Activated naive CD4-positive, alpha-beta T cell treated with anti-CD3 and anti-CD28 coated beads for 36 hours (primary cell): ENCODE results near the gene ACSS2. TPM values are rescaled to one million over a fixed set of nuclear protein-coding genes. Genes with fewer than 3 reads are reported as not detected.
"Not testable (repeated sequence)": the region's sequence is repeated elsewhere in the genome, so short reads cannot be mapped to it uniquely, and the experiment has no call there.

ENCODE experiments used
- CTCF ChIA-PET: fragments of 350-600 bp; sonication (Branson Sonifier 250); formaldehyde crosslinking; loops from one replicate; lab custom pipeline; 2021; ENCODE audit warnings: antibody characterized with exemption; lab: Charles Lee
- DNase-seq: peaks from one replicate; pipeline ENCODE4 v3.0.0-alpha.2; 2020
- H3K27ac Mint-ChIP-seq: one replicate; pipeline ENCODE4 v1.8.0; 2021; ENCODE audit warnings: mild to moderate bottlenecking, mixed read lengths
- H3K27me3 Mint-ChIP-seq: one replicate; pipeline ENCODE4 v1.8.0; 2021; ENCODE audit warnings: low read depth, mixed read lengths
- H3K36me3 Mint-ChIP-seq: one replicate; pipeline ENCODE4 v1.8.0; 2021; ENCODE audit warnings: low read depth, mixed read lengths
- H3K4me1 Mint-ChIP-seq: one replicate; pipeline ENCODE4 v1.8.0; 2021; ENCODE audit warnings: low read depth, mixed read lengths
- H3K4me3 Mint-ChIP-seq: one replicate; pipeline ENCODE4 v1.8.0; 2021; ENCODE audit warnings: mild to moderate bottlenecking, moderate library complexity, mixed read lengths
- H3K9me3 Mint-ChIP-seq: one replicate; pipeline ENCODE4 v1.8.0; 2021; ENCODE audit warnings: mixed read lengths
- intact Hi-C: fragments of 100-400 bp; cut with micrococcal nuclease; formaldehyde crosslinking; loops from one replicate; pipeline ENCODE4 v1.15.1; 2023
- total RNA-seq, 2 experiments: library from RNA; stranded (reverse); gene quantifications; one replicate each; pipeline ENCODE4 v1.2.3, GENCODE V29; 2021

The ACSS2 gene
- total RNA-seq, 2 experiments from 2014 or later: 71.3 to 73.6 TPM

DNA sequence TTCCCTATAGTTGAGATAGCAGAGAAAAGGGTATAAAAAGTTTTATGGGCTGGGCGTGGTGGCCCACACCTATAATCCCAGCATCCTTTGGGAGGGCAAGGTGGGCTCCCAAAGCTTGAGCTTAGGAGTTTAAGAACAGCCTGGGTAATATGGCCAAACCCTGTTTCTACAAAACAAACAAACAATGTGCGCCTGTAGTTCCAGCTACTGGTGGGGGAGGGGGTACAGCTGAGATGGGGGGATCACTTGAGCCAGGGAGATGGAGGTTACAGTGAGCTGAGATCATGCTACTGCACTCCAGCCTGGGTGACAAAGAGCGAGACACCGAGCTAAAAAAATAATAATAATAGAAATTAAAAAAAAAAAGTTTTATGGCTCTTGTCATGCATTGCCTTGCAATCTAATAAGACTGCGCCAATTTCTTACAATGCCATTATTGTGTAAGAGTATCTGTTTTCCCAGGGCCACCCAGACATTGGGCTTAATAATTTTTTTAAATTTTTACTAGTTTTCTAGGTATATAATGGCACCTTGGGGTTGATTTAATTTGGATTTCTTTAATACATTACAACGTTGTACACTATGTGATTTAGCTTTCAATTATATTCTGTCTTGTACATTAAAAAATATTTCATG lies 3.9 kb downstream of the ACSS2 start:
- Mint-ChIP-seq H3K4me3 (no peak overlapping the region), H3K9me3 (no peaks in the 10 kb centered on the region), H3K4me1 (peaks cover 43% of the 10 kb centered on the region), H3K27ac (peak overlapping the region; percentile 50), H3K27me3 (no peaks in the 10 kb centered on the region), H3K36me3 (peaks cover 19% of the 10 kb centered on the region)
- intact Hi-C loops: no loop called here
- no peak for DNase-seq
- CTCF ChIA-PET: interaction anchor here (0.6 to 1.4 kb wide), 7 partner anchors 9 to 211 kb away, joined by 3 to 5 read pairs (median 3); no protein-coding TSS in a partner anchor

- H3K4me3 Mint-ChIP-seq, DNase-seq, H3K27ac Mint-ChIP-seq, H3K27me3 Mint-ChIP-seq, intact Hi-C loops, H3K9me3 Mint-ChIP-seq: not testable (repeated sequence)
- CTCF ChIA-PET: interaction anchor here (0.6 to 1.4 kb wide), 5 partner anchors 62 to 211 kb away, joined by 3 to 5 read pairs (median 3); no protein-coding TSS in a partner anchor
- Mint-ChIP-seq H3K4me1 (peaks cover 37% of the 10 kb centered on the region), H3K36me3 (peaks cover 19% of the 10 kb centered on the region)
Observed at GRCh38 chr20:34880971-34881370, 4.6 kb downstream of the ACSS2 start.

- Mint-ChIP-seq H3K27ac (no peak overlapping the region), H3K4me1 (peaks cover 37% of the 10 kb centered on the region), H3K9me3 (no peaks in the 10 kb centered on the region), H3K4me3 (no peak overlapping the region), H3K27me3 (no peaks in the 10 kb centered on the region), H3K36me3 (peaks cover 19% of the 10 kb centered on the region)
- intact Hi-C loops: no loop called here
- CTCF ChIA-PET: no interaction called here
- DNase-seq: no peak
Observed at GRCh38 chr20:34881689-34882088, 5.3 kb downstream of the ACSS2 start.

DNA sequence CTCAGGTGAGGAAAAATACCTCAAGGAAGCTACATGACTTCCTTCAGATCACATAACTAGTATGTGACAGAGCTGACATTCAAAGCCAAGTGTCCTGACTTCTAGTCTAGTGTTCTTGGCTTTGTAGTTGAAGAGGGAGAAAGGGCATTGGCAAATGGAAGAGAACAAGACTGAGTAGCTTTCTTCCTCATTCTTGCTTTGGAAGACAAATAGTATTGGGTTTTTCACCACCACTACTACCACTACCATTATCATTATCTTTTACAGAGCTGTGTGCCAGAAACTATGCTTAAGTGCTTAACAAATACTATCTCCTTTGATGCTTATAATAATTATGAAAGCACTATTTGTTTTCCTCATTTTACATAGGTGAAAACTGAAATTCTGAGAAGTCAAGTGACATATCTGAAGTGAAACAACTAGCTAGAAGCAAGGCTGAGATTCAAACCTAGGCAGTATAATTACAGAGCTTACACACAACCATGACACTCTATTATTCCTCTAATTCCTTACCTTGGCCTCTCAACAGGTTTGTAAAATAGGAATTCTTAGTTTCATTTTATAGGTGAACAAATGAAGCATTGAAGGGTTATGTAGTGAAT lies 6.8 kb downstream of the ACSS2 start:
- H3K27ac Mint-ChIP-seq: peak overlapping the region; percentile 89
- intact Hi-C loops: loop anchor here (1.0 kb wide), 1 partner anchor 8 kb away; no protein-coding TSS in a partner anchor
- no peaks in the 10 kb centered on the region for H3K27me3 Mint-ChIP-seq
- peaks cover 20% of the 10 kb centered on the region for H3K36me3 Mint-ChIP-seq
- no peak for DNase-seq
- CTCF ChIA-PET: interaction anchor here (0.7 to 1.6 kb wide), 3 partner anchors 10 to 73 kb away, joined by 3 to 12 read pairs (median 3); partner anchors contain the start of genes GGT7, GSS and MYH7B
- H3K9me3 Mint-ChIP-seq: no peaks in the 10 kb centered on the region
- H3K4me3 Mint-ChIP-seq: no peak overlapping the region
- peaks cover 31% of the 10 kb centered on the region for H3K4me1 Mint-ChIP-seq

- no peak overlapping the region for H3K4me3 Mint-ChIP-seq
- H3K27ac Mint-ChIP-seq: peak overlapping the region; percentile 44
- H3K9me3 Mint-ChIP-seq: no peaks in the 10 kb centered on the region
- peaks cover 24% of the 10 kb centered on the region for H3K36me3 Mint-ChIP-seq
- no peaks in the 10 kb centered on the region for H3K27me3 Mint-ChIP-seq
- intact Hi-C loops: loop anchor here (1.0 kb wide), 1 partner anchor 7 kb away; no protein-coding TSS in a partner anchor
- DNase-seq: no peak
- CTCF ChIA-PET: interaction anchor here (1.4 to 1.6 kb wide), 2 partner anchors 11 to 72 kb away, joined by 3 to 12 read pairs; partner anchors contain the start of genes GGT7, GSS and MYH7B
- peaks cover 32% of the 10 kb centered on the region for H3K4me1 Mint-ChIP-seq
Observed at GRCh38 chr20:34883809-34884208, 7.4 kb downstream of the ACSS2 start.

- H3K4me1 Mint-ChIP-seq: peaks cover 29% of the 10 kb centered on the region
- H3K36me3 Mint-ChIP-seq: peaks cover 24% of the 10 kb centered on the region
- no peak overlapping the region for H3K27ac Mint-ChIP-seq
- intact Hi-C loops: no loop called here
- no peaks in the 10 kb centered on the region for H3K9me3 Mint-ChIP-seq
- H3K4me3 Mint-ChIP-seq: no peak overlapping the region
- DNase-seq: no peak
- H3K27me3 Mint-ChIP-seq: no peaks in the 10 kb centered on the region
- CTCF ChIA-PET: interaction anchor here (1.4 kb wide), 1 partner anchor 72 kb away, joined by 3 read pairs; the partner anchor contains the start of genes GSS and MYH7B
Observed at GRCh38 chr20:34884260-34884659, 7.8 kb downstream of the ACSS2 start.

DNA sequence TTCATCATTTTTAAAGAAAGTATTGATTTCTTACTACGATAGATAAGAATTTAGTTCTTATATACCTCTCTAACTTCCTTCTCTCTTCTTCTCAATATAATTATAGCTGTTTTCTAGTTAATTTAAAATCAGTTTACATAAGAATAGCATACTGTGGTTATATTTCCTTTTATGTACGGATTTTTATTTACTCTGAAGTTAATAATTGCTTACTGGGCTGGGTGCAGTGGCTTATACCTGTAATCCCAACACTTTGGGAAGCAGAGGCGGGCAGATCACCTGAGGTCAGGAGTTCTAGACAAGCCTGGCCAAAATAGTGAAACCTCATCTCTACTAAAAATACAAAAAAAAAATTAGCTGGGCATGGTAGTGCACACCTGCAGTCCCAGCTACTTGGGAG lies 9.7 kb downstream of the ACSS2 start:
- H3K36me3 Mint-ChIP-seq: peaks cover 24% of the 10 kb centered on the region
- CTCF ChIA-PET: interaction anchor here (3.6 kb wide), 1 partner anchor 12 kb away, joined by 18 read pairs; no protein-coding TSS in a partner anchor
- intact Hi-C loops: no loop called here
- no peaks in the 10 kb centered on the region for H3K27me3 Mint-ChIP-seq
- H3K9me3 Mint-ChIP-seq: no peaks in the 10 kb centered on the region
- H3K4me3 Mint-ChIP-seq: no peak overlapping the region
- DNase-seq: no peak
- H3K4me1 Mint-ChIP-seq: peaks cover 41% of the 10 kb centered on the region
- H3K27ac Mint-ChIP-seq: no peak overlapping the region

DNA sequence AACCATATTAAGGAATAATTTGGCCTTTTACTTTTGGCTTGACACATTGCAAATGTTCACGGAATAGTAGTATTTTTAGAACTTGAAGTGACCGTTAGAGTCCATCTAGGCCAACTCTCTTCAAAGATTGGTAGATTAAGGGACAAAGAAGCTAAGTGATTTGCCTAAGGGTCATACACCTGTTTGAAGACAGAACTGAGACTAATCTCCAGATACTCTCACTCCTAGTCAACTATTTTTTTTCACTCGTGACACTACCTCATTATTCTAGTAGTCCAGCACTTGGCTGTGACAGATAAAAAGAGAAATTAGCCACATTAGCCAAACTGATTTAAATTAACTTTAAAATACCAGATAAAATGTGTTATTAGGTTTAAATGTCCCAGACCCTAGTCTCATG lies 10.6 kb downstream of the ACSS2 start:
- peaks cover 49% of the 10 kb centered on the region for H3K4me1 Mint-ChIP-seq
- intact Hi-C loops: no loop called here
- H3K27me3 Mint-ChIP-seq: no peaks in the 10 kb centered on the region
- H3K9me3 Mint-ChIP-seq: no peaks in the 10 kb centered on the region
- no peak for DNase-seq
- peaks cover 23% of the 10 kb centered on the region for H3K36me3 Mint-ChIP-seq
- CTCF ChIA-PET: interaction anchor here (3.6 kb wide), 1 partner anchor 13 kb away, joined by 18 read pairs; no protein-coding TSS in a partner anchor
- no peak overlapping the region for H3K27ac Mint-ChIP-seq
- no peak overlapping the region for H3K4me3 Mint-ChIP-seq

DNA sequence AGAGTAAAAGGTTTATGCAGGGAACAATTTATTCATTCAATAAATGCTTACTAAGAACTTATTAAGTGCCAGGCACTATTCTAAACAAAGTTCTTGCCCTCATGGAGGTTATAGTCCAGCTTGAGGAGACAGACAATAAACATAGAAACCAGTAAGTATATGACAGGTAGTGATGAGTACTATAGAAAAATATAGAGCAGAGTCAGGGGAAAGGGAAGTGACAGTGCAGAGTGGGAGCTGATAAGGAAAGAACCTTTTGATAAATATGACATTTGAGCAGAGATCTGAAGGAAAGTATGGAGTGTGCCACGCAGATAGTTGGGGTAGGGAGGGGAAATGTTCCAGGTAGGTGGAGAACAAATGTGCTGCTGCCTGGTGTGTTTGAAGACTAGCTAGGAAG lies 12.1 kb downstream of the ACSS2 start:
- Mint-ChIP-seq H3K4me3 (no peak overlapping the region), H3K27me3 (no peaks in the 10 kb centered on the region), H3K9me3 (no peaks in the 10 kb centered on the region), H3K36me3 (peaks cover 14% of the 10 kb centered on the region), H3K27ac (peak overlapping the region; percentile 68), H3K4me1 (peaks cover 48% of the 10 kb centered on the region)
- no peak for DNase-seq
- intact Hi-C loops: no loop called here
- CTCF ChIA-PET: interaction anchor here (0.6 to 3.6 kb wide), 5 partner anchors 9 to 335 kb away, joined by 3 to 18 read pairs (median 4); partner anchors contain the start of gene GGT7

- Mint-ChIP-seq H3K27me3 (no peaks in the 10 kb centered on the region), H3K4me1 (peaks cover 48% of the 10 kb centered on the region), H3K9me3 (no peaks in the 10 kb centered on the region), H3K36me3 (peaks cover 5% of the 10 kb centered on the region), H3K27ac (peak overlapping the region; percentile 87), H3K4me3 (peak overlapping the region; percentile 16)
- peak; percentile 71 for DNase-seq
- intact Hi-C loops: loop anchor here (1.0 to 5.0 kb wide), 6 partner anchors 8 to 771 kb away; partner anchors contain the start of genes ACSS2, CPNE1, GSS and MYH7B
- CTCF ChIA-PET: interaction anchor here (0.9 to 3.1 kb wide), 5 partner anchors 15 to 212 kb away, joined by 3 to 15 read pairs (median 11); partner anchors contain the start of genes ACSS2, GGT7, GSS and MYH7B
Observed at GRCh38 chr20:34891166-34892062, 15.0 kb downstream of the ACSS2 start.

DNA sequence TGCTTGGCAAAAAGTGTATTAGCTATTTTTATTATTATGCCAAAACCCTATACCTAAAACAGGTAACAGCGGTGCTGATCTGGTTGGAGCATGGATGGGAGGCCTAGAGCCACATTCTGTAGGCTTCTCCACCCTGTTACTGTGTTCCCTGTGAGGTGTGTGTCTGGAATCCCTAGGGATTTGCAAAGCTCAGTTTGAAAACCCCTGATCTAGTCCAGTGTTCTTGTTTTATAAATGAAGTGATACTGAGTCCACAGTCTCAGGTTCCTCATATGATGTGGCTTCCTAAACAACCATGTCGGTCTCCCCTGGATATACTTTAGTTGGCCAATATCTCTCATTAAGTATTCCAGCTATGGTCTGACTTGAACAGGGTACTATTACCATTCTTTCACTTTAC lies 16.3 kb downstream of the ACSS2 start:
- H3K27me3 Mint-ChIP-seq: no peaks in the 10 kb centered on the region
- intact Hi-C loops: loop anchor here (5.0 kb wide), 1 partner anchor 770 kb away; the partner anchor contains the start of genes CPNE1 and RBM12
- no peak overlapping the region for H3K4me3 Mint-ChIP-seq
- CTCF ChIA-PET: interaction anchor here (1.1 to 3.1 kb wide), 2 partner anchors 19 to 63 kb away, joined by 6 to 11 read pairs; partner anchors contain the start of genes GGT7, GSS and MYH7B
- H3K9me3 Mint-ChIP-seq: no peaks in the 10 kb centered on the region
- peaks cover 48% of the 10 kb centered on the region for H3K4me1 Mint-ChIP-seq
- H3K27ac Mint-ChIP-seq: peak overlapping the region; percentile 87
- peaks cover 5% of the 10 kb centered on the region for H3K36me3 Mint-ChIP-seq
- DNase-seq: no peak
